Erythroblast (primary cell): Measurements from ENCODE around the gene FCN3.

Source experiments
- GATA1 ChIP-seq: IDR thresholded peaks from 2 replicates; pipeline ENCODE4 v1.6.1; 2011; ENCODE audit warnings: low read depth, mild to moderate bottlenecking, control low read depth, low read length, moderate library complexity
- POLR2A ChIP-seq: IDR thresholded peaks from 2 replicates; pipeline ENCODE4 v1.6.1; 2011; ENCODE audit warnings: mild to moderate bottlenecking, low read length

- TF ChIP-seq POLR2A, result no peak
- TF ChIP-seq GATA1, result no peak
Observed at GRCh38 chr1:27413004-27413403, 38.4 kb upstream of the FCN3 start.
